GM12878 (cell line): ENCODE results near the gene PLPP7. TPM values are rescaled to one million over a fixed set of nuclear protein-coding genes. Genes with fewer than 3 reads are reported as not detected.

Experiments
- ATAC-seq: fragments of 200-7000 bp; cut with Tn5 transposase; 3 replicates; pipeline ENCODE4 v1.9.1; 2020; ENCODE audit warnings: mild to moderate bottlenecking, moderate library complexity
- BruUV-seq: library from RNA; stranded (reverse); fragments of 400-500 nt; replicated peaks from 2 replicates; lab custom pipeline; 2021; lab: Mats Ljungman, UMichigan
- CTCF ChIA-PET: fragments of 300-600 bp; sonication (Branson Sonifier 250); formaldehyde crosslinking; extraction: SDS; loops from one replicate; lab custom pipeline; 2021; ENCODE audit warnings: inconsistent platforms; lab: Yijun Ruan, JAX
- POLR2A ChIA-PET: fragments of 350-600 bp; formaldehyde crosslinking; extraction: SDS; loops from one replicate; lab custom pipeline; 2021; ENCODE audit warnings: inconsistent platforms; lab: Charles Lee
- RAD21 ChIA-PET: fragments of 300-600 bp; sonication (Branson Sonifier 250); formaldehyde crosslinking; loops from one replicate; lab custom pipeline; 2023; ENCODE audit warnings: antibody characterized with exemption; ENCODE audit not compliant: unreplicated experiment; lab: Charles Lee
- SMC1A ChIA-PET: fragments of 300-600 bp; sonication (Branson Sonifier 250); formaldehyde crosslinking; loops from one replicate; lab custom pipeline; 2023; ENCODE audit not compliant: unreplicated experiment, uncharacterized antibody; lab: Charles Lee
- DNase-seq: peaks from one replicate; pipeline ENCODE4 v3.0.0-alpha.2; 2011; ENCODE audit warnings: low read depth, low spot score
- FAIRE-seq: peaks from 3 replicates; lab custom pipeline; 2011; peaks lifted over from hg19 to GRCh38; lab: Jason Lieb, UNC
- H2AFZ ChIP-seq: 2 replicates; pipeline ENCODE4 v1.6.0; 2011; ENCODE audit warnings: low read depth, low read length, control low read depth; ENCODE audit not compliant: control insufficient read depth
- H3K27ac ChIP-seq: 2 replicates; pipeline ENCODE4 v1.5.1; 2011; ENCODE audit warnings: control low read depth; ENCODE audit not compliant: control insufficient read depth, insufficient read depth
- H3K27me3 ChIP-seq, 2 experiments: replicated peaks in 1 of 2; 2 replicates each; pipeline versions ENCODE4 v1.6.0 to v1.6.1; 2011; ENCODE audit warnings: low read length in 1 of 2; ENCODE audit not compliant: control insufficient read depth in 2 of 2, insufficient read depth in 2 of 2
- H3K36me3 ChIP-seq, 2 experiments: 2 replicates each; pipeline ENCODE4 v1.5.1; 2011; ENCODE audit warnings: low read length in 1 of 2; ENCODE audit not compliant: control insufficient read depth in 2 of 2, insufficient read depth in 2 of 2
- H3K4me1 ChIP-seq: 2 replicates; pipeline ENCODE4 v1.6.1; 2011; ENCODE audit warnings: mild to moderate bottlenecking, low read length, moderate library complexity, mixed read lengths; ENCODE audit not compliant: control insufficient read depth, insufficient read depth
- H3K4me2 ChIP-seq: 2 replicates; pipeline ENCODE4 v1.6.0; 2011; ENCODE audit warnings: control low read depth; ENCODE audit not compliant: control insufficient read depth, insufficient read depth
- H3K4me3 ChIP-seq: fragments of 200-600 bp; sonication (generic); 2 replicates; pipeline ENCODE4 v1.5.1; 2016
- H3K79me2 ChIP-seq: 2 replicates; pipeline ENCODE4 v1.6.0; 2011; ENCODE audit warnings: low read length; ENCODE audit not compliant: control insufficient read depth, insufficient read depth
- H3K9ac ChIP-seq: 2 replicates; pipeline ENCODE4 v1.8.0; 2011; ENCODE audit warnings: low read length, control low read depth, mixed read lengths; ENCODE audit not compliant: control insufficient read depth, insufficient read depth
- H3K9me3 ChIP-seq: replicated peaks from 3 replicates; pipeline ENCODE4 v1.5.1; 2011; ENCODE audit warnings: mild to moderate bottlenecking, low read length; ENCODE audit not compliant: control insufficient read depth, insufficient read depth
- H4K20me1 ChIP-seq: 2 replicates; pipeline ENCODE4 v1.6.0; 2011; ENCODE audit not compliant: control insufficient read depth, insufficient read depth
- BMI1 ChIP-seq: fragments of 450-650 bp; IDR thresholded peaks from 2 replicates; pipeline ENCODE4 v1.6.1; 2016; ENCODE audit warnings: mild to moderate bottlenecking, moderate library complexity, borderline replicate concordance
- IKZF2 ChIP-seq, 2 experiments: fragments of 450-650 bp; IDR thresholded peaks; 2 replicates each; pipeline ENCODE4 v1.6.1; 2017; ENCODE audit warnings: mild to moderate bottlenecking in 2 of 2, moderate library complexity in 2 of 2
- KDM1A ChIP-seq: fragments of 200-600 bp; sonication (generic); IDR thresholded peaks from 2 replicates; pipeline ENCODE4 v1.6.1; 2016; ENCODE audit warnings: borderline replicate concordance
- MTA2 ChIP-seq: fragments of 450-650 bp; IDR thresholded peaks from 2 replicates; pipeline ENCODE4 v1.6.1; 2016; ENCODE audit warnings: low read depth, mild to moderate bottlenecking, moderate library complexity
- PKNOX1 ChIP-seq: fragments of 450-650 bp; IDR thresholded peaks from 2 replicates; pipeline ENCODE4 v1.6.1; 2016; ENCODE audit warnings: mild to moderate bottlenecking
- ZBTB40 ChIP-seq: fragments of 450-650 bp; IDR thresholded peaks from 2 replicates; pipeline ENCODE4 v1.6.1; 2016; ENCODE audit warnings: mild to moderate bottlenecking, moderate library complexity, borderline replicate concordance
- WGBS: methylation state at CpG from one replicate; pipeline ENCODE4 v1.1.6; 2016; ENCODE audit warnings: low lambda C conversion rate; ENCODE audit not compliant: insufficient replicate concordance, insufficient coverage; ENCODE audit errors: missing lambda C conversion rate; 5-methylcytosine and 5-hydroxymethylcytosine counted together
- in situ Hi-C: fragments of 300-500 bp; cut with MboI; formaldehyde crosslinking; loops from 9 replicates; pipeline ENCODE4 v1.14.3; 2018; ENCODE audit warnings: mixed read lengths
- intact Hi-C: fragments of 100-400 bp; cut with micrococcal nuclease; formaldehyde crosslinking; loops from one replicate; pipeline ENCODE4 v1.14.2; 2022; ENCODE audit not compliant: unreplicated experiment
- polyA plus RNA-seq, 11 experiments: library from polyadenylated mRNA; depleted of rRNA in 4 of 11; unstranded in 6 of 11; stranded (reverse) in 5 of 11; fragments of >200 nt; fragmentation: Nextera tagmentation in 4 of 11; fragmentation: Illumina TruSeq in 1 of 11; extraction: Ambion mirVana in 4 of 11; extraction: Trizol in 1 of 11; gene quantifications; 1 replicate in 1 of 11; 2 replicates in 10 of 11; pipeline versions ENCODE4 v1.2.1 to v1.2.3, GENCODE V29; 2011 to 2016; ENCODE audit warnings: inconsistent platforms in 2 of 11, missing spikeins in 2 of 11, low read depth in 1 of 11
- total RNA-seq, 4 experiments: library from RNA; depleted of rRNA in 3 of 4; stranded (reverse); fragments of >200 nt in 3 of 4; fragmentation: Illumina TruSeq in 1 of 4; extraction: Trizol in 1 of 4; gene quantifications; 2 replicates each; pipeline versions ENCODE4 v1.2.1 to v1.2.3, GENCODE V29; 2013 to 2021

Gene PLPP7
- total and polyA plus RNA-seq, 10 of the 15 experiments (the other 5 are each of a cell fraction or from before 2014, with no cell fraction given) = 0.05 to 1.0 (median 0.40) TPM; not detected in 3

GRCh38 chr9:131260751-131261452 is 28.6 kb upstream of the PLPP7 start:
- in situ Hi-C loops (loop anchor here (10.0 to 25.0 kb wide), 3 partner anchors 464 to 1876 kb away; partner anchors contain the start of genes C9orf78 and USP20), intact Hi-C loops (no loop called here)
- H3K4me3 ChIP-seq = no peak overlapping the region
- ChIA-PET POLR2A (interaction anchor here (1.5 to 13.4 kb wide), 2 partner anchors 10 kb away, joined by 7 to 267 read pairs; partner anchors contain the start of gene FAM78A), CTCF (interaction anchor here (1.7 kb wide), 1 partner anchor 11 kb away, joined by 3 read pairs; no protein-coding TSS in a partner anchor), RAD21 (no interaction called here), SMC1A (no interaction called here)
- BruUV-seq = no TSS peak
- H3K36me3 ChIP-seq = peaks cover 20 to 32% of the 10 kb centered on the region in 2 experiments
- TF ChIP-seq BMI1 (no peak), PKNOX1 (no peak), KDM1A (no peak), MTA2 (no peak), IKZF2 (IDR thresholded peaks at IDR 0.05) (no peak), ZBTB40 (no peak)
- no peak overlapping the region for H3K27ac ChIP-seq
- no peak overlapping the region for H3K9ac ChIP-seq
- FAIRE-seq = no peak
- no peaks in the 10 kb centered on the region for H4K20me1 ChIP-seq
- WGBS = 94% methylated on average over 33 of the region's 33 CpGs
- peaks cover 27% of the 10 kb centered on the region for H3K79me2 ChIP-seq
- H2AFZ ChIP-seq = no peak overlapping the region
- no peaks in the 10 kb centered on the region for H3K9me3 ChIP-seq
- DNase-seq = no peak
- H3K27me3 ChIP-seq = no peaks in the 10 kb centered on the region
- no peak overlapping the region for H3K4me2 ChIP-seq
- no peak for ATAC-seq
- peaks cover 28% of the 10 kb centered on the region for H3K4me1 ChIP-seq
